IMR-90 (cell line): ENCODE results near the gene GTF2A1. TPM values are rescaled to one million over a fixed set of nuclear protein-coding genes. Genes with fewer than 3 reads are reported as not detected.

Experiments used
- ATAC-seq: fragments of 200-7000 bp; cut with Tn5 transposase; 2 replicates; pipeline ENCODE4 v1.9.1; 2020; ENCODE audit warnings: low read depth, mild to moderate bottlenecking, moderate library complexity
- BruUV-seq: library from RNA; stranded (reverse); fragments of 400-500 nt; replicated peaks from 2 replicates; lab custom pipeline; 2021; lab: Mats Ljungman, UMichigan
- CTCF ChIA-PET: fragments of 300-600 bp; formaldehyde crosslinking; extraction: SDS; loops from one replicate; lab custom pipeline; 2021; ENCODE audit warnings: antibody characterized with exemption; lab: Yijun Ruan, JAX
- POLR2A ChIA-PET: fragments of 300-600 bp; sonication (Branson Sonifier 250); formaldehyde crosslinking; loops from one replicate; lab custom pipeline; 2022; ENCODE audit warnings: antibody characterized with exemption; ENCODE audit not compliant: unreplicated experiment; lab: Charles Lee
- DNase-seq: peaks from one replicate; pipeline ENCODE4 v3.0.0; 2013
- H2AFZ ChIP-seq: replicated peaks from 2 replicates; pipeline ENCODE3; 2013; ENCODE audit warnings: low read length, mild to moderate bottlenecking; ENCODE audit not compliant: poor library complexity
- H2AK5ac ChIP-seq: 2 replicates; pipeline ENCODE4 v1.6.1; 2013; ENCODE audit warnings: low read depth, low read length, inconsistent platforms
- H2AK9ac ChIP-seq: replicated peaks from 2 replicates; pipeline ENCODE3; 2013; ENCODE audit warnings: mild to moderate bottlenecking, low read depth, low read length, moderate library complexity; ENCODE audit not compliant: poor library complexity
- H2BK120ac ChIP-seq: 2 replicates; pipeline ENCODE4 v1.6.1; 2013; ENCODE audit warnings: low read depth, low read length, inconsistent platforms
- H2BK15ac ChIP-seq: 3 replicates; pipeline ENCODE4 v1.6.1; 2013; ENCODE audit warnings: low read depth, low read length, inconsistent platforms
- H2BK20ac ChIP-seq: 2 replicates; pipeline ENCODE4 v1.6.1; 2013; ENCODE audit warnings: low read depth, mild to moderate bottlenecking, inconsistent platforms, low read length, moderate library complexity
- H2BK5ac ChIP-seq: 2 replicates; pipeline ENCODE4 v1.6.1; 2013; ENCODE audit warnings: mild to moderate bottlenecking, low read depth, low read length, inconsistent platforms; ENCODE audit not compliant: poor library complexity, severe bottlenecking
- H3K14ac ChIP-seq: replicated peaks from 2 replicates; pipeline ENCODE4 v1.6.1; 2013; ENCODE audit warnings: low read depth, low read length, inconsistent platforms
- H3K18ac ChIP-seq: 2 replicates; pipeline ENCODE4 v1.6.1; 2013; ENCODE audit warnings: low read depth, low read length, control low read depth
- H3K23ac ChIP-seq: 2 replicates; pipeline ENCODE4 v1.6.1; 2013; ENCODE audit warnings: low read depth, low read length, inconsistent platforms
- H3K27ac ChIP-seq: 2 replicates; pipeline ENCODE4 v1.5.1; 2013; ENCODE audit warnings: mild to moderate bottlenecking, control low read depth, low read length; ENCODE audit not compliant: insufficient read depth
- H3K27me3 ChIP-seq: 2 replicates; pipeline ENCODE4 v1.6.1; 2013; ENCODE audit warnings: low read length; ENCODE audit not compliant: control insufficient read depth, insufficient read depth
- H3K36me3 ChIP-seq: 2 replicates; pipeline ENCODE4 v1.6.1; 2013; ENCODE audit warnings: low read length, mixed read lengths; ENCODE audit not compliant: control insufficient read depth, insufficient read depth
- H3K4ac ChIP-seq: 2 replicates; pipeline ENCODE4 v1.6.1; 2013; ENCODE audit warnings: low read depth, low read length, inconsistent platforms
- H3K4me1 ChIP-seq: 2 replicates; pipeline ENCODE4 v1.6.1; 2013; ENCODE audit warnings: low read length, mixed read lengths; ENCODE audit not compliant: control insufficient read depth, insufficient read depth
- H3K4me2 ChIP-seq: 2 replicates; pipeline ENCODE4 v1.6.1; 2013; ENCODE audit warnings: low read depth, mild to moderate bottlenecking, control low read depth, low read length, moderate library complexity
- H3K4me3 ChIP-seq: 2 replicates; pipeline ENCODE4 v1.5.1; 2013; ENCODE audit warnings: low read depth, mild to moderate bottlenecking, control low read depth, low read length, moderate library complexity; ENCODE audit not compliant: insufficient read depth
- H3K56ac ChIP-seq: 2 replicates; pipeline ENCODE4 v1.6.1; 2013; ENCODE audit warnings: low read length, inconsistent platforms; ENCODE audit not compliant: insufficient read depth; ENCODE audit errors: extremely low read depth
- H3K79me1 ChIP-seq, 2 experiments: 2 replicates each; pipeline ENCODE4 v1.6.1; 2013; ENCODE audit warnings: low read length in 2 of 2, inconsistent platforms in 1 of 2, low read depth in 1 of 2
- H3K9ac ChIP-seq: 2 replicates; pipeline ENCODE4 v1.6.1; 2013; ENCODE audit warnings: low read depth, low read length, control low read depth
- H3K9me1 ChIP-seq: 2 replicates; pipeline ENCODE4 v1.6.1; 2013; ENCODE audit warnings: low read length, inconsistent platforms; ENCODE audit not compliant: insufficient read depth
- H3K9me3 ChIP-seq: 2 replicates; pipeline ENCODE4 v1.6.1; 2013; ENCODE audit warnings: low read length; ENCODE audit not compliant: control insufficient read depth, insufficient read depth
- H4K20me1 ChIP-seq: 2 replicates; pipeline ENCODE4 v1.6.1; 2013; ENCODE audit warnings: low read length, inconsistent platforms; ENCODE audit not compliant: insufficient read depth
- H4K5ac ChIP-seq: 2 replicates; pipeline ENCODE4 v1.6.1; 2013; ENCODE audit warnings: mild to moderate bottlenecking, low read depth, low read length, control low read depth
- H4K8ac ChIP-seq, 2 experiments: 2 replicates each; pipeline ENCODE4 v1.6.1; 2013; ENCODE audit warnings: low read depth in 2 of 2, low read length in 2 of 2, control low read depth in 1 of 2, inconsistent platforms in 1 of 2
- H4K91ac ChIP-seq: 2 replicates; pipeline ENCODE4 v1.6.1; 2013; ENCODE audit warnings: low read depth, low read length, inconsistent platforms; ENCODE audit not compliant: insufficient read depth
- BHLHE40 ChIP-seq: fragments of 150-350 bp; IDR thresholded peaks from 2 replicates; pipeline ENCODE4 v1.6.1; 2016; ENCODE audit warnings: mild to moderate bottlenecking, low read depth, low read length
- CEBPB ChIP-seq: IDR thresholded peaks from 2 replicates; pipeline ENCODE4 v1.6.1; 2012; ENCODE audit warnings: low read depth, low read length, improper control_type of control experiment
- CHD1 ChIP-seq: IDR thresholded peaks from 2 replicates; pipeline ENCODE4 v1.6.1; 2012; ENCODE audit warnings: low read depth, low read length, improper control_type of control experiment
- CTCF ChIP-seq: conservative IDR thresholded peaks from 2 replicates; pipeline ENCODE4 v1.5.1; 2012; ENCODE audit warnings: mild to moderate bottlenecking, low read depth, low read length, improper control_type of control experiment
- ELK1 ChIP-seq: fragments of 150-350 bp; IDR thresholded peaks from 2 replicates; pipeline ENCODE4 v1.6.1; 2016; ENCODE audit warnings: low read depth, mild to moderate bottlenecking, low read length, moderate library complexity, borderline replicate concordance
- FOS ChIP-seq: fragments of 150-350 bp; IDR thresholded peaks from 2 replicates; pipeline ENCODE4 v1.6.1; 2016; ENCODE audit warnings: low read depth, low read length
- MAFK ChIP-seq: IDR thresholded peaks from 2 replicates; pipeline ENCODE4 v1.6.1; 2012; ENCODE audit warnings: low read depth, low read length, improper control_type of control experiment
- MAZ ChIP-seq: IDR thresholded peaks from 2 replicates; pipeline ENCODE4 v1.6.1; 2012; ENCODE audit warnings: low read depth, mild to moderate bottlenecking, low read length, improper control_type of control experiment, moderate library complexity, borderline replicate concordance
- MXI1 ChIP-seq: IDR thresholded peaks from 2 replicates; pipeline ENCODE4 v1.6.1; 2012; ENCODE audit warnings: low read depth, mild to moderate bottlenecking, low read length, moderate library complexity, borderline replicate concordance
- NFE2L2 ChIP-seq: fragments of 150-350 bp; IDR thresholded peaks from 2 replicates; pipeline ENCODE4 v1.6.1; 2016; ENCODE audit warnings: low read depth, mild to moderate bottlenecking, low read length
- POLR2A ChIP-seq: IDR thresholded peaks from 2 replicates; pipeline ENCODE4 v1.6.1; 2012; ENCODE audit warnings: mild to moderate bottlenecking, low read depth, low read length
- RAD21 ChIP-seq: IDR thresholded peaks from 2 replicates; pipeline ENCODE4 v1.6.1; 2012; ENCODE audit warnings: low read length, improper control_type of control experiment
- RCOR1 ChIP-seq: IDR thresholded peaks from 2 replicates; pipeline ENCODE4 v1.6.1; 2012; ENCODE audit warnings: mild to moderate bottlenecking, low read length, improper control_type of control experiment; ENCODE audit not compliant: insufficient replicate concordance
- RFX5 ChIP-seq: IDR thresholded peaks from 2 replicates; pipeline ENCODE4 v1.8.0; 2012; ENCODE audit warnings: low read depth, mild to moderate bottlenecking, low read length, moderate library complexity
- SMC3 ChIP-seq: fragments of 150-350 bp; IDR thresholded peaks from 2 replicates; pipeline ENCODE4 v1.6.1; 2016; ENCODE audit warnings: low read depth, mild to moderate bottlenecking, antibody characterized with exemption, low read length, moderate library complexity
- USF2 ChIP-seq: fragments of 150-350 bp; IDR thresholded peaks from 2 replicates; pipeline ENCODE4 v1.6.1; 2017; ENCODE audit warnings: mild to moderate bottlenecking, antibody characterized with exemption, low read length, low read depth
- WGBS, 2 experiments: methylation state at CpG; one replicate each; pipeline versions ENCODE4 v1.1.5 to v1.1.7; 2013; ENCODE audit warnings: missing lambda C conversion rate in 2 of 2; ENCODE audit not compliant: insufficient read length in 1 of 2; ENCODE audit errors: extremely low coverage in 2 of 2; 5-methylcytosine and 5-hydroxymethylcytosine counted together
- dilution Hi-C: fragments of 300-500 bp; cut with HindIII; formaldehyde crosslinking; loops from one replicate; pipeline ENCODE4 v1.14.3; 2018; ENCODE audit warnings: low sequenced_read_pairs; ENCODE audit not compliant: unreplicated experiment
- in situ Hi-C: fragments of 300-500 bp; cut with MboI; formaldehyde crosslinking; loops from 3 replicates; pipeline ENCODE4 v1.14.3; 2019; ENCODE audit warnings: low sequenced_read_pairs, inconsistent platforms, mixed read lengths
- intact Hi-C: fragments of 100-400 bp; cut with micrococcal nuclease; formaldehyde crosslinking; loops from 2 replicates; pipeline ENCODE4 v1.10.0; 2022
- polyA plus RNA-seq, 3 experiments: library from polyadenylated mRNA; depleted of rRNA; stranded (reverse); fragments of >200 nt; gene quantifications; 2 replicates each; pipeline ENCODE4 v1.2.3, GENCODE V29; 2012; ENCODE audit warnings: low replicate concordance in 1 of 3
- total RNA-seq: library from RNA; depleted of rRNA; stranded (reverse); fragments of >200 nt; gene quantifications from 2 replicates; pipeline ENCODE4 v1.2.3, GENCODE V29; 2012

Gene GTF2A1
- total and polyA plus RNA-seq, 2 of the 4 experiments (the other 2 are of a cell fraction) = 16.0 to 60.4 TPM

DNA sequence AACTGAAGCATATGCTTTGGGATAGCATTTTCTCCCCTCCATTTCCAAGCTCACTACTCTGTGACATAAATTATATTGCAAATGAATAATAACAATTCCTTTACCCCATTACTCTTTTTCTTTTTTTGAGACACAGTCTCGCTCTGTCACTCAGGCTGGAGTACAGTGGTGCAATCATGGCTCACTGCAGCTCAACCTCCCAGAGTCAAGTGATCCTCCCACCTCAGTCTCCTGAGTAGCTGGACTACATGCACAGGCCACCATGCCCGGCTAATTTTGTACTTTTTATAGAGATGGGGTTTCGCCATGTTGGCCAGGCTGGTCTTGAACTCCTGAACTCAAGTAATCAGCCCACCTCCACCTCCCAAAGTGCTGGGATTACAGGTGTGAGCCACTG lies 49.2 kb upstream of the GTF2A1 start:
- Histone ChIP-seq H4K20me1 (no peaks in the 10 kb centered on the region), H3K4me2 (no peak overlapping the region), H3K36me3 (no peaks in the 10 kb centered on the region), H2AFZ (no peak overlapping the region), H3K27me3 (no peaks in the 10 kb centered on the region; the same call in 1 of the 2 replicates), H3K9ac (no peak overlapping the region), H3K14ac (no peak overlapping the region), H4K5ac (no peak overlapping the region), H2BK20ac (no peak overlapping the region), H2AK9ac (no peak overlapping the region), H2AK5ac (no peak overlapping the region), H2BK15ac (no peak overlapping the region), H3K9me1 (no peaks in the 10 kb centered on the region), H3K18ac (no peak overlapping the region), H3K23ac (no peak overlapping the region), H2BK120ac (no peak overlapping the region), H3K4me1 (no peaks in the 10 kb centered on the region), H3K79me1 (no peaks in the 10 kb centered on the region), H4K91ac (no peak overlapping the region), H3K56ac (no peak overlapping the region), H2BK5ac (no peak overlapping the region), H4K8ac (no peak overlapping the region), H3K9me3 (no peaks in the 10 kb centered on the region), H3K27ac (no peak overlapping the region), H3K4ac (no peak overlapping the region), H3K4me3 (no peak overlapping the region)
- intact Hi-C loops = loop anchor here (1.0 kb wide), 2 partner anchors 183 to 194 kb away; no protein-coding TSS in a partner anchor
- DNase-seq (no peak), ATAC-seq (no peak)
- dilution Hi-C loops = no loop called here
- ChIA-PET POLR2A (no interaction called here), CTCF (interaction anchor here (0.6 to 1.8 kb wide), 10 partner anchors 9 to 267 kb away, joined by 3 to 12 read pairs (median 4); no protein-coding TSS in a partner anchor)
- in situ Hi-C loops = loop anchor here (5.0 kb wide), 1 partner anchor 182 kb away; no protein-coding TSS in a partner anchor
- no peak for TF ChIP-seq MAFK
- TF ChIP-seq BHLHE40 = no peak
- no peak for TF ChIP-seq SMC3
- no peak for TF ChIP-seq ELK1
- TF ChIP-seq NFE2L2 = no peak
- TF ChIP-seq MXI1 = no peak
- TF ChIP-seq RFX5 = no peak
- TF ChIP-seq MAZ = no peak
- no peak for TF ChIP-seq RCOR1
- TF ChIP-seq USF2 = no peak
- no peak for TF ChIP-seq CHD1
- no peak for TF ChIP-seq FOS
- no peak for TF ChIP-seq RAD21
- no peak for TF ChIP-seq POLR2A
- TF ChIP-seq CTCF = no peak
- no peak for TF ChIP-seq CEBPB
- WGBS, 2 experiments = no CpG with 5 or more reads among the region's 3 CpGs
- no TSS peak for BruUV-seq
